CD4-positive, alpha-beta memory T cell (primary cell): ENCODE measurements around the gene NELFA. TPM values are rescaled to one million over a fixed set of nuclear protein-coding genes. Genes with fewer than 3 reads are reported as not detected.

Source experiments
- CTCF ChIA-PET: fragments of 350-600 bp; sonication (Branson Sonifier 250); formaldehyde crosslinking; loops from one replicate; lab custom pipeline; 2021; ENCODE audit warnings: inconsistent platforms; ENCODE audit not compliant: partially characterized antibody; lab: Charles Lee
- POLR2A ChIA-PET: fragments of 350-600 bp; sonication (Branson Sonifier 250); formaldehyde crosslinking; loops from one replicate; lab custom pipeline; 2021; ENCODE audit not compliant: partially characterized antibody; lab: Charles Lee
- DNase-seq, 5 donors: peaks; one replicate each; pipeline versions ENCODE4 v3.0.0 to v3.0.0-alpha.2; 2020 to 2022; ENCODE audit warnings: mixed read lengths in 1 of 5
- H3K27ac ChIP-seq: one replicate; pipeline ENCODE4 v1.7.0; 2013; ENCODE audit warnings: low read depth, low read length
- H3K27me3 ChIP-seq: 2 replicates; pipeline ENCODE4 v1.7.0; 2013; ENCODE audit warnings: mild to moderate bottlenecking, low read length, moderate library complexity; ENCODE audit not compliant: insufficient read depth
- H3K36me3 ChIP-seq: 2 replicates; pipeline ENCODE4 v1.7.0; 2013; ENCODE audit warnings: mild to moderate bottlenecking, low read length, moderate library complexity; ENCODE audit not compliant: insufficient read depth
- H3K4me1 ChIP-seq: 2 replicates; pipeline ENCODE4 v1.7.0; 2013; ENCODE audit warnings: mild to moderate bottlenecking, low read length, moderate library complexity; ENCODE audit not compliant: insufficient read depth
- H3K4me3 ChIP-seq, 2 donors: one replicate each; pipeline ENCODE4 v1.7.0; 2013; ENCODE audit warnings: low read length in 2 of 2, mild to moderate bottlenecking in 1 of 2
- H3K9me3 ChIP-seq, 2 donors: one replicate each; pipeline ENCODE4 v1.7.0; 2013; ENCODE audit warnings: low read length in 2 of 2, control low read depth in 1 of 2; ENCODE audit not compliant: control insufficient read depth in 1 of 2
- H3K27ac Mint-ChIP-seq, 7 donors: one replicate each; pipeline ENCODE4 v1.8.0; 2020 to 2021; ENCODE audit warnings: mixed read lengths in 7 of 7, mild to moderate bottlenecking in 6 of 7, inconsistent platforms in 3 of 7, moderate library complexity in 3 of 7
- H3K27me3 Mint-ChIP-seq, 2 donors: one replicate each; pipeline ENCODE4 v1.8.0; 2020 to 2021; ENCODE audit warnings: mixed read lengths in 2 of 2
- H3K36me3 Mint-ChIP-seq, 2 donors: one replicate each; pipeline ENCODE4 v1.8.0; 2020 to 2021; ENCODE audit warnings: mixed read lengths in 2 of 2, inconsistent platforms in 1 of 2, mild to moderate bottlenecking in 1 of 2
- H3K4me1 Mint-ChIP-seq, 4 donors: one replicate each; pipeline ENCODE4 v1.8.0; 2020 to 2021; ENCODE audit warnings: mixed read lengths in 4 of 4, mild to moderate bottlenecking in 1 of 4
- H3K4me3 Mint-ChIP-seq, 8 donors: one replicate each; pipeline ENCODE4 v1.8.0; 2020 to 2021; ENCODE audit warnings: mixed read lengths in 8 of 8, mild to moderate bottlenecking in 7 of 8, moderate library complexity in 6 of 8, inconsistent platforms in 3 of 8
- H3K9me3 Mint-ChIP-seq, 8 donors: one replicate each; pipeline ENCODE4 v1.8.0; 2020 to 2021; ENCODE audit warnings: mixed read lengths in 8 of 8, mild to moderate bottlenecking in 5 of 8, inconsistent platforms in 3 of 8, moderate library complexity in 1 of 8
- intact Hi-C: fragments of 100-400 bp; cut with micrococcal nuclease; formaldehyde crosslinking; loops from one replicate; pipeline ENCODE4 v1.15.1; 2023
- polyA plus RNA-seq, 2 donors: library from polyadenylated mRNA; unstranded; fragments of 300-500 nt; fragmentation: Illumina TruSeq; gene quantifications; one replicate each; pipeline ENCODE4 v1.2.3, GENCODE V29; 2021
- total RNA-seq, 2 experiments: library from RNA; stranded (reverse); gene quantifications; one replicate each; pipeline ENCODE4 v1.2.3, GENCODE V29; 2021

NELFA gene
- total and polyA plus RNA-seq, 4 experiments from 2014 or later, result 12.1 to 48.3 (median 42.3) TPM

- Mint-ChIP-seq H3K36me3 (no peaks in the 10 kb centered on the region), H3K9me3 (no peaks in the 10 kb centered on the region), H3K4me3 (no peak overlapping the region), H3K27me3 (peaks cover 15 to 33% of the 10 kb centered on the region in 2 donors), H3K4me1 (no peaks in the 10 kb centered on the region), H3K27ac (no peak overlapping the region)
- no peaks in the 10 kb centered on the region for H3K27me3 ChIP-seq
- H3K4me3 ChIP-seq, result no peak overlapping the region
- ChIA-PET CTCF (no interaction called here), POLR2A (no interaction called here)
- no peak overlapping the region for H3K27ac ChIP-seq
- no peaks in the 10 kb centered on the region for H3K36me3 ChIP-seq
- intact Hi-C loops, result no loop called here
- no peaks in the 10 kb centered on the region for H3K9me3 ChIP-seq
- peaks cover under 1% of the 10 kb centered on the region for H3K4me1 ChIP-seq
- no peak for DNase-seq
Observed at GRCh38 chr4:2047781-2048581, 39.2 kb upstream of the NELFA start.

GRCh38 chr4:2047031-2047660, 38.4 kb upstream of the NELFA start:
- no peak overlapping the region for H3K4me3 ChIP-seq
- CTCF ChIA-PET, result no interaction called here
- H3K36me3 ChIP-seq, result no peaks in the 10 kb centered on the region
- peaks cover 5% of the 10 kb centered on the region for H3K4me1 ChIP-seq
- no peak for DNase-seq
- POLR2A ChIA-PET, result no interaction called here
- H3K4me1 Mint-ChIP-seq, result peaks cover 0 to 1% (median 0%) of the 10 kb centered on the region in 4 donors
- no peak overlapping the region for H3K27ac ChIP-seq
- H3K4me3 Mint-ChIP-seq, result no peak overlapping the region
- H3K9me3 ChIP-seq, result no peaks in the 10 kb centered on the region
- H3K36me3 Mint-ChIP-seq, result no peaks in the 10 kb centered on the region
- H3K27me3 ChIP-seq, result no peaks in the 10 kb centered on the region
- H3K27me3 Mint-ChIP-seq, result peaks cover 13 to 28% of the 10 kb centered on the region in 2 donors
- intact Hi-C loops, result no loop called here
- H3K27ac Mint-ChIP-seq, result no peak overlapping the region
- H3K9me3 Mint-ChIP-seq, result no peaks in the 10 kb centered on the region

- Histone ChIP-seq H3K27me3 (no peaks in the 10 kb centered on the region), H3K9me3 (no peaks in the 10 kb centered on the region), H3K4me1 (peaks cover 10% of the 10 kb centered on the region), H3K27ac (no peak overlapping the region), H3K36me3 (no peaks in the 10 kb centered on the region), H3K4me3 (no peak overlapping the region)
- Mint-ChIP-seq H3K4me3 (peak overlapping the region in 1 of 8 donors; percentile 20), H3K4me1 (peaks cover 0 to 1% (median 0%) of the 10 kb centered on the region in 4 donors), H3K27me3 (peaks cover 7 to 23% of the 10 kb centered on the region in 2 donors), H3K9me3 (no peaks in the 10 kb centered on the region), H3K36me3 (no peaks in the 10 kb centered on the region), H3K27ac (no peak overlapping the region)
- no peak for DNase-seq
- POLR2A ChIA-PET, result no interaction called here
- intact Hi-C loops, result no loop called here
- CTCF ChIA-PET, result no interaction called here
Observed at GRCh38 chr4:2046031-2046961, 37.5 kb upstream of the NELFA start.

GRCh38 chr4:2045518-2045951, 36.8 kb upstream of the NELFA start:
- CTCF ChIA-PET, result no interaction called here
- no peak overlapping the region for H3K27ac Mint-ChIP-seq
- Histone ChIP-seq H3K27ac (no peak overlapping the region), H3K36me3 (no peaks in the 10 kb centered on the region), H3K4me3 (no peak overlapping the region), H3K27me3 (no peaks in the 10 kb centered on the region), H3K4me1 (peaks cover 12% of the 10 kb centered on the region), H3K9me3 (no peaks in the 10 kb centered on the region)
- intact Hi-C loops, result no loop called here
- H3K36me3 Mint-ChIP-seq, result no peaks in the 10 kb centered on the region
- peak overlapping the region in 1 of 8 donors; percentile 15 for H3K4me3 Mint-ChIP-seq
- no peaks in the 10 kb centered on the region for H3K9me3 Mint-ChIP-seq
- H3K27me3 Mint-ChIP-seq, result peaks cover 4 to 16% of the 10 kb centered on the region in 2 donors
- H3K4me1 Mint-ChIP-seq, result peaks cover 0 to 1% (median 0%) of the 10 kb centered on the region in 4 donors
- POLR2A ChIA-PET, result no interaction called here
- DNase-seq, result no peak

- DNase-seq, result no peak
- H3K4me3 ChIP-seq, result no peak overlapping the region
- CTCF ChIA-PET, result no interaction called here
- no peaks in the 10 kb centered on the region for H3K9me3 ChIP-seq
- H3K36me3 ChIP-seq, result no peaks in the 10 kb centered on the region
- Mint-ChIP-seq H3K27me3 (peaks cover 4 to 12% of the 10 kb centered on the region in 2 donors), H3K4me3 (peak overlapping the region in 2 of 8 donors; percentile 9 to 15), H3K9me3 (no peaks in the 10 kb centered on the region), H3K4me1 (peaks cover 0 to 4% (median 3%) of the 10 kb centered on the region in 4 donors), H3K36me3 (no peaks in the 10 kb centered on the region), H3K27ac (no peak overlapping the region)
- H3K4me1 ChIP-seq, result peaks cover 12% of the 10 kb centered on the region
- intact Hi-C loops, result no loop called here
- POLR2A ChIA-PET, result interaction anchor here (1.6 kb wide), 1 partner anchor 35 kb away, joined by 7 read pairs; no protein-coding TSS in a partner anchor
- no peaks in the 10 kb centered on the region for H3K27me3 ChIP-seq
- no peak overlapping the region for H3K27ac ChIP-seq
Observed at GRCh38 chr4:2044542-2045517, 36.1 kb upstream of the NELFA start.

GRCh38 chr4:2044119-2044485, 35.3 kb upstream of the NELFA start:
- Histone ChIP-seq H3K4me1 (peaks cover 12% of the 10 kb centered on the region), H3K27me3 (no peaks in the 10 kb centered on the region), H3K27ac (no peak overlapping the region), H3K9me3 (no peaks in the 10 kb centered on the region), H3K4me3 (no peak overlapping the region), H3K36me3 (no peaks in the 10 kb centered on the region)
- peak overlapping the region in 5 of 8 donors; percentile 21 to 64 (median 39) for H3K4me3 Mint-ChIP-seq
- no peak for DNase-seq
- peaks cover 5 to 11% of the 10 kb centered on the region in 2 donors for H3K27me3 Mint-ChIP-seq
- POLR2A ChIA-PET, result interaction anchor here (1.6 kb wide), 1 partner anchor 35 kb away, joined by 7 read pairs; no protein-coding TSS in a partner anchor
- peaks cover 0 to 7% (median 5%) of the 10 kb centered on the region in 4 donors for H3K4me1 Mint-ChIP-seq
- no peak overlapping the region for H3K27ac Mint-ChIP-seq
- CTCF ChIA-PET, result no interaction called here
- no peaks in the 10 kb centered on the region for H3K9me3 Mint-ChIP-seq
- no peaks in the 10 kb centered on the region for H3K36me3 Mint-ChIP-seq
- intact Hi-C loops, result no loop called here
